ENCODE data around the gene NFIX. TPM values are rescaled to one million over a fixed set of nuclear protein-coding genes. Genes with fewer than 3 reads are reported as not detected.

NFIX gene
- total and polyA plus RNA-seq, 2 of the 13 experiments (the other 11 are each of a cell fraction or from before 2014, with no cell fraction given) = 3.4 to 5.4 TPM

- no peak for TF ChIP-seq ZNF512B (CRISPR knock-in tag; IDR thresholded peaks at IDR 0.05; ENCODE audit: borderline replicate concordance)
- TF ChIP-seq CCAR2 (optimal IDR thresholded peaks at IDR 0.05; ENCODE audit: low read depth, low read length) = no peak
- TF ChIP-seq ZNF615 (CRISPR knock-in tag; IDR thresholded peaks at IDR 0.05; ENCODE audit: borderline replicate concordance) = no peak
- peak; percentile 4; the same call in 1 of the 2 replicates for TF ChIP-seq ZNF607 (CRISPR knock-in tag; IDR thresholded peaks at IDR 0.05; ENCODE audit: borderline replicate concordance)
- peak; percentile 60; the same call in 1 of the 2 replicates for TF ChIP-seq E2F5 (CRISPR knock-in tag; conservative IDR thresholded peaks at IDR 0.05)
- no peak for TF ChIP-seq HBP1 (CRISPR knock-in tag; IDR thresholded peaks at IDR 0.05; ENCODE audit: low read depth)
- no peak for TF ChIP-seq TBX3 (IDR thresholded peaks at IDR 0.05; ENCODE audit: borderline replicate concordance)
- TF ChIP-seq, protein P1, sequence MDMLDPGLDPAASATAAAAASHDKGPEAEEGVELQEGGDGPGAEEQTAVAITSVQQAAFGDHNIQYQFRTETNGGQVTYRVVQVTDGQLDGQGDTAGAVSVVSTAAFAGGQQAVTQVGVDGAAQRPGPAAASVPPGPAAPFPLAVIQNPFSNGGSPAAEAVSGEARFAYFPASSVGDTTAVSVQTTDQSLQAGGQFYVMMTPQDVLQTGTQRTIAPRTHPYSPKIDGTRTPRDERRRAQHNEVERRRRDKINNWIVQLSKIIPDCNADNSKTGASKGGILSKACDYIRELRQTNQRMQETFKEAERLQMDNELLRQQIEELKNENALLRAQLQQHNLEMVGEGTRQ (IDR thresholded peaks at IDR 0.05; ENCODE audit: low read depth, low read length) = no peak
- TF ChIP-seq, protein P1 (CRISPR knock-in tag; IDR thresholded peaks at IDR 0.05; ENCODE audit: borderline replicate concordance) = no peak
- no peak for TF ChIP-seq MTF2 (CRISPR knock-in tag; IDR thresholded peaks at IDR 0.05; ENCODE audit: borderline replicate concordance)
- TF ChIP-seq NR2F6 (IDR thresholded peaks at IDR 0.05) = no peak
- peak; percentile 28; the same call in 1 of the 2 replicates for TF ChIP-seq NR2F6 (CRISPR knock-in tag; IDR thresholded peaks at IDR 0.05)
- TF ChIP-seq NFE2L2 (IDR thresholded peaks at IDR 0.05; ENCODE audit: low read length) = no peak
- no peak for TF ChIP-seq MIER2 (CRISPR knock-in tag; IDR thresholded peaks at IDR 0.05)
- no peak for TF ChIP-seq U2AF1 (optimal IDR thresholded peaks at IDR 0.05; ENCODE audit: low read depth, low read length)
- no peak for TF ChIP-seq DNMT1 (CRISPR knock-in tag; IDR thresholded peaks at IDR 0.05)
- TF ChIP-seq MATR3 (CRISPR knock-in tag; IDR thresholded peaks at IDR 0.05) = no peak
- no peak for TF ChIP-seq ONECUT2 (CRISPR knock-in tag; IDR thresholded peaks at IDR 0.05)
- TF ChIP-seq ZNF230 (CRISPR knock-in tag; IDR thresholded peaks at IDR 0.05) = no peak
- peak; percentile 35; the same call in 1 of the 2 replicates for TF ChIP-seq MYC (CRISPR knock-in tag; IDR thresholded peaks at IDR 0.05; ENCODE audit: borderline replicate concordance)
- no peak for TF ChIP-seq ZBTB3 (CRISPR knock-in tag; IDR thresholded peaks at IDR 0.05; ENCODE audit: borderline replicate concordance, low read depth)
- TF ChIP-seq SIX4 (CRISPR knock-in tag; IDR thresholded peaks at IDR 0.05) = no peak
- no peak for TF ChIP-seq ZNF44 (CRISPR knock-in tag; IDR thresholded peaks at IDR 0.05)
- TF ChIP-seq HIVEP1 (CRISPR knock-in tag; IDR thresholded peaks at IDR 0.05) = no peak
Measured at GRCh38 chr19:12983542-12984142, 11.6 kb upstream of the NFIX start (continued).
